H1 (cell line): Measurements from ENCODE around the gene PRF1.

Experiments used
- BRCA1 ChIP-seq: IDR thresholded peaks from 2 replicates; pipeline ENCODE4 v1.6.1; 2012; ENCODE audit warnings: low read depth, low read length, improper control_type of control experiment
- CREB1 ChIP-seq: IDR thresholded peaks from 2 replicates; pipeline ENCODE4 v1.6.1; 2012; ENCODE audit warnings: inconsistent platforms
- CTCF ChIP-seq, 3 experiments: IDR thresholded peaks; 1 replicate in 2 of 3; 2 replicates in 1 of 3; pipeline versions ENCODE4 v1.5.1 to v1.6.1; 2011; ENCODE audit warnings: low read length in 3 of 3, mild to moderate bottlenecking in 3 of 3, inconsistent platforms in 2 of 3, low read depth in 1 of 3, moderate library complexity in 1 of 3; ENCODE audit not compliant: insufficient read depth in 1 of 3; ENCODE audit errors: control extremely low read depth in 1 of 3
- EGR1 ChIP-seq: IDR thresholded peaks from 2 replicates; pipeline ENCODE4 v1.6.1; 2011; ENCODE audit warnings: low read depth, low read length, borderline replicate concordance
- EP300 ChIP-seq, 2 experiments: IDR thresholded peaks; 1 replicate in 1 of 2; 2 replicates in 1 of 2; pipeline ENCODE4 v1.6.1; 2011 to 2012; ENCODE audit warnings: low read depth in 2 of 2, low read length in 2 of 2, mild to moderate bottlenecking in 2 of 2, borderline replicate concordance in 1 of 2, inconsistent platforms in 1 of 2, moderate library complexity in 1 of 2
- EZH2 ChIP-seq: fragments of 200-600 bp; sonication (generic); IDR thresholded peaks from 2 replicates; pipeline ENCODE4 v1.7.1; 2012; ENCODE audit warnings: low read depth, mild to moderate bottlenecking, moderate library complexity, low read length, inconsistent platforms; ENCODE audit not compliant: severe bottlenecking
- FOSL1 ChIP-seq: IDR thresholded peaks from 2 replicates; pipeline ENCODE4 v1.6.1; 2011; ENCODE audit warnings: mild to moderate bottlenecking, low read depth, low read length, moderate library complexity; ENCODE audit not compliant: insufficient read depth
- JUND ChIP-seq: IDR thresholded peaks from 2 replicates; pipeline ENCODE4 v1.6.1; 2011; ENCODE audit warnings: mild to moderate bottlenecking, improper control_type of control experiment, low read length
- KDM5A ChIP-seq: fragments of 200-600 bp; IDR thresholded peaks from 2 replicates; pipeline ENCODE4 v1.7.1; 2012; ENCODE audit warnings: mild to moderate bottlenecking, low read length, inconsistent platforms, mixed read lengths
- POLR2A ChIP-seq, 2 experiments: IDR thresholded peaks; 1 replicate in 1 of 2; 2 replicates in 1 of 2; pipeline ENCODE4 v1.6.1; 2011; ENCODE audit warnings: low read depth in 2 of 2, low read length in 2 of 2, mild to moderate bottlenecking in 2 of 2; ENCODE audit errors: control extremely low read depth in 1 of 2
- POLR2AphosphoS5 ChIP-seq: IDR thresholded peaks from 2 replicates; pipeline ENCODE4 v1.6.1; 2011; ENCODE audit warnings: low read depth, low read length
- SAP30 ChIP-seq: fragments of 300-600 bp; sonication (generic); IDR thresholded peaks from 2 replicates; pipeline ENCODE4 v1.7.1; 2012; ENCODE audit warnings: low read length, moderate library complexity, mild to moderate bottlenecking, inconsistent platforms; ENCODE audit not compliant: insufficient read depth, insufficient replicate concordance
- SP2 ChIP-seq: IDR thresholded peaks from 2 replicates; pipeline ENCODE4 v1.6.1; 2012; ENCODE audit warnings: mild to moderate bottlenecking, low read length, inconsistent platforms

GRCh38 chr10:70600512-70601395 lies 1.8 kb downstream of the PRF1 start:
- TF ChIP-seq POLR2A (IDR thresholded peaks at IDR 0.05; ENCODE audit: control extremely low read depth in 1 of 2, low read depth in 2 of 2, low read length in 2 of 2) (no peak), CTCF (IDR thresholded peaks at IDR 0.05; ENCODE audit: control extremely low read depth in 1 of 3, insufficient read depth in 1 of 3, low read depth in 1 of 3, low read length in 3 of 3) (no peak), EP300 (IDR thresholded peaks at IDR 0.05; ENCODE audit: borderline replicate concordance in 1 of 2, low read depth in 2 of 2, low read length in 2 of 2) (no peak), SAP30 (no peak), KDM5A (no peak), BRCA1 (no peak), EGR1 (no peak), POLR2AphosphoS5 (no peak), SP2 (no peak), CREB1 (no peak), FOSL1 (no peak), JUND (no peak), EZH2 (no peak)
